GM19324 (cell line): ENCODE results near the gene KRTAP20-3.

ENCODE experiments used
- ATAC-seq: cut with Tn5 transposase; IDR thresholded peaks from one replicate; pipeline ENCODE4 v1.9.1; 2021; ENCODE audit warnings: mild to moderate bottlenecking, moderate library complexity; ENCODE audit not compliant: unreplicated experiment, low FRiP score

Gene KRTAP20-3

DNA sequence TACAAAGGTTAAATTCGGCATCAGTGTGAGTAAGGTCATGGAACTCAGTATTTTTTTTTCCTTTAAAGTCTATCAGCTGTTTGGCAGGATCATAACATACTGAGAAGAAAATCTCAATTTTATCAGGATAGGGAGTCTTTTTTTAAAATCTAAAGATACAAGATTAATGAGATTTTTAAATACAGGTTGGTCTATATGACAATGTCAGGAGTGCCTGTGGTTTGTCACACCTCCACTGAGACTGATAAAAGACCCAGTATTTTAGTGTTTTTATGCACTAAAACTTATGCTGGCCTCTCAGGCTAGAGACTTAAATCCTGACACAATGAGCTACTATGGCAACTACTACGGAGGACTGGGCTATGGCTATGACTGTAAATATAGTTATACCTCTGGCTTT lies at the start of gene KRTAP20-3:
Gene KRTAP20-3 (plus strand): TSS at position 301 of the 400 bp plus-strand sequence.
- ATAC-seq = no peak

GRCh38 chr21:30598802-30599201 lies 43.9 kb upstream of the KRTAP20-3 start, which contains the start of gene KRTAP6-2:
KRTAP6-2 (minus strand) TSS chr21:30598902; CDS start chr21:30598874, 28 bp downstream.
- ATAC-seq = no peak

- ATAC-seq = no peak
Measured at GRCh38 chr21:30600787-30601186, 41.9 kb upstream of the KRTAP20-3 start, which contains the start of gene KRTAP22-1. KRTAP22-1 (plus strand) TSS chr21:30601087.

DNA sequence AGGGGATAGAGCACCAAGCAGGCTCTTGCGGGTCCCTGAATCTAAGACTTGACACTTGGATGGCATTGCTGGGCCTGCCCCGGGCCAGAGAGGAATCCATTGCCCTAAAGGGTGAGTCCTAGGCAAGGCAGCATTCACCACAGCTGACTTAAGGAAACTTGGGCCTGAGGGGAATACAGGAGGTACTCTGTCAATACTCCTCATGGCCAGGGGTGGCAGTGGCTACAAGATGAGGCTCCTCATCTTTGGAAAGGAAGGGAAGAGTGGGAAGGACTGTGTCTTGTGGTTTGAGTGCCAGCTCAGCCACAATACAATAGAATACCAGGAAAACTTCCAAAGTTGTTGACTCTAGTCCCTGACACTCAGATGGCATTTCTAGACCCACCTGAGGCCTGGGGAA lies 36.7 kb upstream of the KRTAP20-3 start:
- ATAC-seq = no peak

DNA sequence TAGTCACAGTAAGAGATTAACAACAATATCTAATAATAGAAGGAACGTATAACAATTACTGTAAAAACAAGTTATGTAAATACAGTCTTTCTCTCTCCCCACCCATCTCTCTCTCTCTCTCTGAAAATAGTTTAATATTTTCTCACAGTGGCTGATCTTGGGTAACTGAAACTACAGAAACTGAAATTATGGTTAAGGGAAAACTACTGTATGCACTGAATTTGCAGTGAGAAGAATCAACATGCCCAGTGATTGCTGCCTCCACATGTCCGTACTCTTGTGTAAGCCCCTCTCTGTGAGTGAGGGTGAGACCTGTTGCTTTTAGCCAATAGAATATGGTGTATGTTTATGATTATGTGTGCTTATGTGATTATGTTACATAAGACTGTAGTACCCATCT lies 30.5 kb upstream of the KRTAP20-3 start:
- ATAC-seq = no peak

DNA sequence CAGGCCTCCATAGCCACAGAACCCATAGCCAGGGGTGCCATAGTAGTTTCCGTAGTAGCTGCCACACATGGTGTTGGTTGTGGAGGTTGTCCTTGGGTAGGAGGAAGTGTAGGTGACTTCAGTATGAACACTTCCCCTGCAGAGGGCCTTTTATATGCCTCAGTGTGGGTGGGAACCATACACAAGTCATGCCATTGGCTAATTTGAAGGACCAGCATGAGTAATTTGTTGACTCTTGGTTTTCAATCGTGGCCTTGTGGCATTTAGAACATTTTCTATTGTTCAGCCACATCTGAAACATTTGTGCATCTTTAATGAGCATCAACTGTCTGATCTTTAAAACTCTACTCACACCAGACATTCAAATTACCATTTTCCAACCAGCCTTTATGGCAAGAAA lies 28.8 kb upstream of the KRTAP20-3 start, which contains the start of gene KRTAP6-1:
Gene KRTAP6-1 (minus strand): TSS at position 95 of the 400 bp plus-strand sequence. CDS start 26 bp downstream, at position 69.
- ATAC-seq = no peak

DNA sequence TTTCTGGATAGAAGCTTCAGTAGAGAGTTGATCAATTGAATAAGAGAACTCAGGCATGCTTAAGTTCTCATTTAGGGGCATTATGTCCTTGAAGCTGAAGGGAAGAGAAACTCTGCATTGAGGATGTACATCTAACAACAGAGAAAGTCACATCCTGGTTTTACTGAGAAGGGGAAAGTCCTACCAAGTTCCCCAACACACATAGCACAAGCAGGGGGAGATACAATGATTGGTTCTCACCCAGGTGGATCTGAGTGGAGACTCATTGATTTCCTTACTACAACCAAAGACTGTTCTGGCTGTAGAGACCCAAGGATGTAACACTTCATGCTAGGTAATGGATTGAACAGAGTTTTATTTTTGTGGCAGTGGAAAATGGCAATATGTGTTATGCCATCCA lies 27.5 kb upstream of the KRTAP20-3 start:
- no peak for ATAC-seq

GRCh38 chr21:30616125-30616524 lies 26.5 kb upstream of the KRTAP20-3 start, which contains the start of gene KRTAP20-1:
KRTAP20-1 (plus strand) TSS chr21:30616425; CDS start chr21:30616455, 30 bp downstream.
- ATAC-seq = no peak

GRCh38 chr21:30620080-30620479 lies 22.6 kb upstream of the KRTAP20-3 start:
- no peak for ATAC-seq

- no peak for ATAC-seq
Measured at GRCh38 chr21:30620522-30620921, 22.1 kb upstream of the KRTAP20-3 start, which contains the start of gene KRTAP20-4. KRTAP20-4 (plus strand) TSS chr21:30620627.

GRCh38 chr21:30623362-30623761 lies 19.3 kb upstream of the KRTAP20-3 start:
- no peak for ATAC-seq

- ATAC-seq = no peak
Measured at GRCh38 chr21:30625449-30626165, 17.1 kb upstream of the KRTAP20-3 start.

- no peak for ATAC-seq
Measured at GRCh38 chr21:30628109-30628508, 14.6 kb upstream of the KRTAP20-3 start.

DNA sequence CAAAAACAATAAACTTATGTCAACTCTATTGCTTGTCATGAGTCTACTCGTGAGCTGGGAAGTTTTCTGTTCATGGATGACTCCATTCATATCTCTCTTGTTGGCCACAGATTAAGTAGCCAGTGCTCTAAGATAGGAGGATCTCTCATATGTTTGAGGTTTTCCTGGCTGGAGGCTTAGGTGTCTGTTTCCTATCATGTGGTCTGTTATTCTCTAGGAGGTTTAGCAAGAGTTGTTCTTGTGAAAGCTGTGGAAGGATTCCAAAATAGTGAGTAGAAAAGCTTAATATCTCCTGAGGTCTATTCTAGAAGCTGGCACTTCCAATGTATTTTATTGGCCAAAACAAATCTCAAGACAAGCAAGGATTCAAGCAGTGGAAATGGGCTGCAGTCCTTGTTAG lies 13.5 kb upstream of the KRTAP20-3 start:
- ATAC-seq = no peak

DNA sequence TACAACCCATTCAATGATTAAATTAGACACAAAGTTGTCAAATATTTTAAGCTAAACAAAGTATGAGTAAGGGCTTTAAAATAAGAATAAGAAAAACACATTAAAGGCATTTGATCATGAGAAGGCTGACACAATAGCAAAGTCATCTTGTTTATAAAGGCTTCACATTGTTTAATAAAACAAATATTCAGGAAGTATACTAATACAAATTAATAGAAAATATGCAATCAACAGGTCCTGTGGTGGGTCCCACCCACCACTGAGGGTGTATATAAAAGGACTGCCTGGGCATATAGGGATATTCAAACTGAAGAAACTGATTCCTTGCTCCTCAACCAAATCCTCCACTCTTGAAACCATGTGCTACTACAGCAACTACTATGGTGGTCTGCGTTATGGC lies 7.8 kb upstream of the KRTAP20-3 start, which contains the start of gene KRTAP20-2:
Gene KRTAP20-2 (plus strand): TSS at position 301 of the 400 bp plus-strand sequence. CDS start 58 bp downstream, at position 359.
- no peak for ATAC-seq

GRCh38 chr21:30638686-30639085 lies 4.0 kb upstream of the KRTAP20-3 start:
- ATAC-seq = no peak

DNA sequence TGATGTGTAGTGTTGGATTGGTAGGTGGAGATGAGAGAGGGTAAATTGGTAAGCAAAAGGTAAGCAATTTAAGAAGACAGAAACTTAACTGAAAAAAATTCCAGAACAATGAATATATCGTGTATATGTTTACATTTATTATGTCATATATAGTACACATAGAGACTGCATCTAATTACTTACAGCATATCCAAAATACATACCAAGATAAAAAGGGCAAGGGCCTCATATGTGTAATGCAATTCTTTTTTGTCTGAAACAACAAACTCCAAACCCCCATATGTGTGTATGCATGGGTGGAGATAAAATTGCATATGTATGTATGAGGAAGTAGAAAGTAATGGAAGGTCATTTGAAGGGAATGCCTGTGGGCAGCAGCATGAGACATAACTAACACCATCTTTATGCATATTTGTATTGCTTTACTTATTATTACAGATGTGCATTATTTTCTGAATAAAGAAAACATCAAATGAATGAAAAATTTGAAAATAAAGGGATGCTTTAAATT lies 4.3 kb downstream of the KRTAP20-3 start:
- ATAC-seq = no peak

DNA sequence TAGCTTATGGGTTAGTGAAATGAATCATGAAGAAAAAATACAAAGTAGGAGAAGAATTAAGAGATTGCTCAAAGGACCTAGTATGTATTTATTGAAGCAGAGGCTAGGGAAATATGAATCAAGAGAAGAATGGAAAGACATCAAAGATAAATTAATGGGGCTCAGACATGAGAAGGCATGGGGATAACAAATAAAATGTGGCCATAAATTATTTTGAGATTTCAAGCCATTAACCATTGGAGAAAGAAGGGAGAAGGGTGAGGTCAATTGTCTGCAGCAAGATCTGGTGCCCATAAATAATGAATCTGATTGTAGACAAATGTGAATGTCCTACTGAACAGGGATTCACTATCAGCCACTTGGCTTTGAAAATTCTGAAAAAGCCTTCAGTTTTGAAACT lies 10.2 kb downstream of the KRTAP20-3 start:
- no peak for ATAC-seq

- ATAC-seq = no peak
Measured at GRCh38 chr21:30668776-30669175, 26.1 kb downstream of the KRTAP20-3 start.

DNA sequence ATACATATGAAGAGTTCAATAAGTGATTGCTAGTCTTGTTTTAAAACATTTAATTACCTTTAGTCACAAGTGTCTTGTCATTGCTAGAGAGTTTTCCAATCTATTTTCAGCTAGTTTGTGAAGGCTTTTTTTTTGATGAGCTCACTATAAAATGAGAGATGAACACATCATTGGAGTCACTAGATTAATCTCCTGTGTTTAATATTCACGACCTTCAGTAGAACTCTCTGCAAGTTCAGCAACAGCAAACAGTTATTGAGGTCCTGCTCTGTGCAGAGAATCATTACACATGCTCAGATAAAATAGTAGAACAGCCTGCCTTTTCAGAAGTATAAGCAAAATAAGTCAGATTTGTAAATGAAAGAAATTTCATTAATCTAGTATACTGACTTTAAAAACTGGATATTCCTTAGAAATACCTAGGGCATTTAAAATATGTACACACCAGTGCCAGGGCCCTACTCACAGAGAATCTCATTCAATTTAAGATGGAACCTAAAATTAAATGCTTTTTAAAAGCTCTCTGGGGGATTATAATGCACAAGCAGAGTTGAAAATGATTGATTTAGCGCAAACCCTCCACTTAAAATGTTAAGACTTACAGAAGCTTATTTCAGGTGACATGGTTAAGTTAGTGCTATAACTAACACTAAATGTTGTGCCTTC lies 30.5 kb downstream of the KRTAP20-3 start:
- ATAC-seq = no peak

DNA sequence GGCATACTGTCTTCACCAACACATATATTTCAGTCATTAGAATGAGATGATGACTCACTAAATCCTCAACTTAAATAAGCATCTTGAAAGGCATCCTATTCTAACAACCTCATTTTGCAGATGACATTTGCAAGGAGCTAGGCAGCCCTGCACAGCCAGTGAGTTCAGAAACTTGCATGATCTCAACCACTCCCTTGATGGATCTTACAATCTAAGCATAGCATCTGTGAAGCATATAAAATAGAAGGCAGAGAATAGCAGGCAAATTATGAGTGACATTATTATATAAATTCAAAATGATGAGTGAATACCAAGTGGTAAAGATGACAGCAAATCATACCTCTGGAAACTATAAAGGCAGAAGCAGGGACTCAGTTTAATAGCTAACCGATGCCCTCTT lies 31.6 kb downstream of the KRTAP20-3 start:
- no peak for ATAC-seq
